OCI-LY1 (cell line): Measurements from ENCODE around the gene FRMD1.

ENCODE experiments used
- EZH2 ChIP-seq: fragments of 200-600 bp; sonication (generic), shearing (Covaris generic); IDR thresholded peaks from 2 replicates; pipeline ENCODE4 v1.8.0; 2017; ENCODE audit warnings: borderline replicate concordance, mixed run types, mild to moderate bottlenecking, antibody characterized with exemption, low read length, moderate library complexity, mixed read lengths
- TF ChIP-seq, protein P1 (sequence below): fragments of 200-600 bp; sonication (generic), shearing (Covaris generic); IDR thresholded peaks from 2 replicates; pipeline ENCODE4 v1.5.1; 2017; ENCODE audit warnings: mild to moderate bottlenecking, antibody characterized with exemption, low read length, moderate library complexity, mixed read lengths

- TF ChIP-seq, protein P1, sequence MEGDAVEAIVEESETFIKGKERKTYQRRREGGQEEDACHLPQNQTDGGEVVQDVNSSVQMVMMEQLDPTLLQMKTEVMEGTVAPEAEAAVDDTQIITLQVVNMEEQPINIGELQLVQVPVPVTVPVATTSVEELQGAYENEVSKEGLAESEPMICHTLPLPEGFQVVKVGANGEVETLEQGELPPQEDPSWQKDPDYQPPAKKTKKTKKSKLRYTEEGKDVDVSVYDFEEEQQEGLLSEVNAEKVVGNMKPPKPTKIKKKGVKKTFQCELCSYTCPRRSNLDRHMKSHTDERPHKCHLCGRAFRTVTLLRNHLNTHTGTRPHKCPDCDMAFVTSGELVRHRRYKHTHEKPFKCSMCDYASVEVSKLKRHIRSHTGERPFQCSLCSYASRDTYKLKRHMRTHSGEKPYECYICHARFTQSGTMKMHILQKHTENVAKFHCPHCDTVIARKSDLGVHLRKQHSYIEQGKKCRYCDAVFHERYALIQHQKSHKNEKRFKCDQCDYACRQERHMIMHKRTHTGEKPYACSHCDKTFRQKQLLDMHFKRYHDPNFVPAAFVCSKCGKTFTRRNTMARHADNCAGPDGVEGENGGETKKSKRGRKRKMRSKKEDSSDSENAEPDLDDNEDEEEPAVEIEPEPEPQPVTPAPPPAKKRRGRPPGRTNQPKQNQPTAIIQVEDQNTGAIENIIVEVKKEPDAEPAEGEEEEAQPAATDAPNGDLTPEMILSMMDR, result no peak
- TF ChIP-seq EZH2, result no peak
These were observed 6.8 kb downstream of the FRMD1 start for GRCh38 chr6:168072261-168072660.
